HG03039 (cell line): Measurements from ENCODE around the gene DHX29.
"Not testable (repeated sequence)": the region's sequence is repeated elsewhere in the genome, so short reads cannot be mapped to it uniquely, and the experiment has no call there.

Experiments
- ATAC-seq: cut with Tn5 transposase; IDR thresholded peaks from one replicate; pipeline ENCODE4 v1.9.1; 2021; ENCODE audit warnings: mild to moderate bottlenecking, moderate library complexity; ENCODE audit not compliant: unreplicated experiment

The DHX29 gene

DNA sequence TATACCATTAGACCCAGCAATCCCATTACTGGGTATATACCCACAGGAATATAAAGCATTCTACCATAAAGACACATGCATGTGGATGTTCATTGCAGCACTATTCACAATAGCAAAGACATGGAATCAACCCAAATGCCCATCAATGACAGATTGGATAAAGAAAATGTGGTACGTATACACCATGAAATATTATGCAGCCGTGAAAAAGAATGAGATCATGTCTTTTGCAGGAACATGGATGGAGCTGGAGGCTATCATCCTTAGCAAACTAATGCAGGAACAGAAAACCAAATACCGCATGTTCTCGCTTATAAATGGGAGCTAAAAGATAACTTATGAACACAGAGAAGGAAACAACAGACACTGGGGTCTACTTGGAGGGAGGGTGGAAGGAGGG is 10.7 kb upstream of the DHX29 start:
- not testable (repeated sequence) for ATAC-seq

DNA sequence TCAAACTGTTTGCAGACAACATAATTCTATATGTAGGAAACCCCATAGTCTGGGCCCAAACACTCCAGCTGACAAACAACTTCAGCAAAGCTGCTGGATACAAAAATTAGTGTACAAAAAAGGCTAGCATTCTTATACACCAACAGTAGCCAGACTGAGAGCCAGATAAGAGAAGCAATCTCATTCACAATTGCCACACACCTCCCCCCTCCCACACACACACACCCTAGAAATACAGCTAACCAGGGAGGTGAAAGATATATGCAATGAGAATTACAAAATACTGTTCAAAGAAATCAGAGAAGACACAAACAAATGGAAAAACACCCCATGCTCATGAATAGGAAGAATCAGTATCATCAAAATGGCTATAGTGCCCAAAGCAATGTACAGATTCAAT is 9.3 kb upstream of the DHX29 start:
- ATAC-seq = no peak

DNA sequence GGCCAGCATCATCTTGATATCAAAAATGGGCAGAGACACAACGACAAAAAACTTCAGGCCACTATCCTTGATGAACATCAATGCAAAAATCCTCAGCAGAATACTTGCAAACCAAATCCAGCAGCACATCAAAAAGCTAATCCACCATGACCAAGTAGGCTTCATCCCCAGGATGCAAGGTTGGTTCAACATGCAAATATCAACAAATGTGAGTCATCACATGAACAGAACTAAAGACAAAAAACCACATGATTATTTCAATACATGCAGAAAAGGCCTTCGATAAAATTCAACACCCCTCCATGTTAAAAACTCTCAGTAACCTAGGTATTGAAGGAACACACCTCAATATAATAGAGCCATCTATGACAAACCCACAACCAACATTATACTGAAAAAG is 8.8 kb upstream of the DHX29 start:
- ATAC-seq = no peak

- ATAC-seq = no peak
Measured at GRCh38 chr5:55313870-55314617, 6.5 kb upstream of the DHX29 start.

DNA sequence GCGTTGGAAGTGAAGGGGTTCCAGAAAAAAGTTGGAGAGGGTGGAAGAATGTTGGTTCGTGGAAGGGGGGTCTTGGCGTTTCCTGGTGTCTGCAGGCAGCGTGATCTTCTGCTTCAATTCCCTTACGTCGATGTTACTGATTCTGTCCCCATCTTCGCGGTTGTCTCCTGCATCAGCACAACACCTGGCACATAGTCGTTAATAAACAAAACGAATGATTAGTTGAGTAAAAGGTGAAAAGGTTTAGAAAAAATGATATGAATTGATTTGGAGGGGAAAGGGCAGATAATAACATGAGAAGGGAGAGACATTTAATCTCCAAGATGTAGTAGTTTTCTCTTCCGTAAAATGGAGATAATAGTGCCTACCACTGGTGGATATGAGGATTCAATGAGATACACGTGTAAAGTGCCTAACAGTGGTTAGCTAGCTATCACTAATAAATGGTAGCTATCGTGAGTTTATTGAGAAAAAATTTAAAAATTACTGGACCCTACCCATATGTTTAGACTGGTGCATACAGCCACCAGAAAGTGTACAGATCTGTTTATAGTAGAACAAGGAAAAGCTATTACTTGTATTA is 851 bp upstream of the DHX29 start:
- ATAC-seq = no peak

- ATAC-seq = peak; percentile 4
Measured at GRCh38 chr5:55306641-55307382, 682 bp downstream of the DHX29 start.

- ATAC-seq = no peak
Measured at GRCh38 chr5:55305345-55305744, 2.1 kb downstream of the DHX29 start.

DNA sequence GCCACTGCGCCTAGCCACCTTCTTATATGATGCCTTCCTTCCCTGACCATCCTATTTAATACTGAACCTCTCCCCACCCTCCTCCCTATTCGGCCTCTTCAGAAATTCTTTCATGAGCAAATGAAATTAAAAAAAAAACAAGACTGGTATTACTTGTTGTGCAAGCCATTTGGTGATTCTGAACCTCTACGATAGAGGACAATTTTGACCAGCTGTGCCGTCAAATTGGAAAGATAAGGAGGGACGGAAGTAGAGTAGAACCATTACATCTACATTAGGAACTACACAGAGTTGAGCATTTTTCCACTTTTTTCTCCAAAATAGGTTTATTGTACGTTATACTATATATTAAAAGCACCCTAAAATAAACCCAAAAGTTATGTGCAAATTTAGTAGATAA is 2.9 kb downstream of the DHX29 start:
- ATAC-seq = no peak

- ATAC-seq = no peak
Measured at GRCh38 chr5:55303238-55303690, 4.2 kb downstream of the DHX29 start.

DNA sequence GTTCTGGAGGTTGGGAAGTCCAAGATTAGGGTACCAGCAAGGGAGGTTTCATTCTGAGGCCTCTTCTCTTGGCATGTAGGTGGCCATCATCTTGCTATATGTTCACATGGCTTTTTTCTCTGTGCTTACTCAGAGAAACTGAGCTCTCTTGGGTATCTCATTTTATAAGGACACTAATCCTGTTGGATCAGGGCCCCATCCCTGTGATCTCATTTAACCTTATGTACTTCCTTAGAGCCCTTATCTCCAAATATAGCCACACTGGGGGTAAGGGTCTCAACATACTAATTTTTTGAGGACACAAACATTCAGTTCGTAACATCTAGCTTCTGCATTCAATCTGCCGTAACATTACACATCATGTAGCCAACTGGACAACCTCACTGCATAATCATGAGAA is 6.6 kb downstream of the DHX29 start:
- ATAC-seq = no peak

- no peak for ATAC-seq
Measured at GRCh38 chr5:55294935-55295334, 12.6 kb downstream of the DHX29 start.

DNA sequence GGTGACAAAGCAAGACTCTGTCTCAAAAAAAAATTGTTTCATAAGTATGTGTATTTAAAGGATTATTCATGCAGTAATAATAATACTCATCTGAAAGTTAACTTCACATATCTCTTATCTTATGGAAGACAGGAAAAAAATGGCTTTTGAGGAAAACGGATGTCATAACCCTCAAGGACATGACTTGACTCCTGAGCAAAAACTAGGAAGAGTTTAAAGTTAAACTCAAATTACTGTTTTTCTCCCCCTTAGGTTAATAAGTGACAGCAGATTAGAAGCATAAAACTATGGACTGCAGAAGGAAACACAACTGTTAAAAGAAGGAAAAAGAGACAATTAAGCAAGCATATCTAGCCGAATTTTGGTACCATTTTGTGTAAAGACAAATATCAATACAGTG is 16.5 kb downstream of the DHX29 start:
- ATAC-seq = no peak

DNA sequence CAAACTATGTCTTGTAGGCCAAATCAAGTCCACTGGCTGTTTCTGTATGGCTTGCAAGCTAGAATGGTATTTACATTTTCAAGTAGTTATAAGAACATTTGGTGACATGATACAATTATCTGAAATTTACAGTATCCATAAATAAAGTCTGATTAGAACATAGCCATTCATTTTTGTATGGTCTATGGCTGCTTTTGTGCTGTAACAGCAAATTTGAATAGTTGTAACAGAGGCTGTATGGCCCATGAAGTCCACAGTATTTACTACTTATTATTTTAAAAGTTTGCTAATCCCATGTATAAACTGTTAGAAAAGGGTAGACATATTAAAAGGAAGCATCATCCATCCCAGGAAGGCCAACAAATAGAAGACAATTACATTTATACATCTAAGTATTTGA is 17.7 kb downstream of the DHX29 start:
- ATAC-seq = no peak

DNA sequence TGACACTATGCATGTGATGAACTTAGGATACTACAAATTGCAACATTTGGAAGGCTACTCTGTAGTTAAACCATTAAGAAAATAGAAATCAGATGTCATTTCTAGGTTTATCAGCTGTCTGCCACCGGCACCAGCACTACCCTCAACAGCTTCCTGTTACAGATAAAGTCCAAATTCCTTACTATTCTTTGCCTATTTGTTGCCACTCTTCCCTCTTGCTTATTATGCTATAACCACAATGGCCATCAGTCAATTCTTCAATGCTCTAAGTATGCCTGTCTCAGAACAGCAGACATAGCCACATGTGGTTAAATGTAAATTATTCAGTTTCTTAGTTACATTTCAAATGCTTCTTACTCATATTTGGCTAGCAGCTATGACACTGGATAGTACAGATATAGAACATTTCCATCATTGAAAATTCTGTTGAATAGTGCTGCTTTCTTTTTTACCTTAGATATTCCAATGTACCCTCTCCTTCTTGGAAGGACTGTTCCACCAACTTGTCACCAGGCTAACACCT is 21.0 kb downstream of the DHX29 start:
- no peak for ATAC-seq

- ATAC-seq = no peak
Measured at GRCh38 chr5:55278778-55279177, 28.7 kb downstream of the DHX29 start.

GRCh38 chr5:55276771-55277170 is 30.7 kb downstream of the DHX29 start:
- no peak for ATAC-seq

GRCh38 chr5:55258339-55258738 is 49.2 kb downstream of the DHX29 start:
- no peak for ATAC-seq

DNA sequence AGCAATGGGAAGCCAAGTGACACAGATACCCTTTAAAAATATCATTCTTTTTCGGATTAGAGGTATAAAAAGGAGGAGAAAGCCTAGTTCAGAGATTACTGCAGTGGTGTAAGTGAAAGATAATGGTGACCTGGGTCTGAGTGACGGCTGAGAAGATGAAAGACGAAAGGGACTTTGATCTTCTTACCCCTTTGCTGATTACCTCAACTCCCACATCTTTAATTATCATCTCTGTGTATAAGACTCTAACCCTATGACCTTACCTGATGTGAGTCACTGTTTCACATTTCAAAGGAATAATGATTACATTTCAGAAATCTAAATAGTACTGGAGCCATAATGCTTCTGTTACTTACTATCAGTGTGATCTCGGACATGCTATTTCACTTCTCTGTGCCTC is 52.7 kb downstream of the DHX29 start:
- no peak for ATAC-seq

DNA sequence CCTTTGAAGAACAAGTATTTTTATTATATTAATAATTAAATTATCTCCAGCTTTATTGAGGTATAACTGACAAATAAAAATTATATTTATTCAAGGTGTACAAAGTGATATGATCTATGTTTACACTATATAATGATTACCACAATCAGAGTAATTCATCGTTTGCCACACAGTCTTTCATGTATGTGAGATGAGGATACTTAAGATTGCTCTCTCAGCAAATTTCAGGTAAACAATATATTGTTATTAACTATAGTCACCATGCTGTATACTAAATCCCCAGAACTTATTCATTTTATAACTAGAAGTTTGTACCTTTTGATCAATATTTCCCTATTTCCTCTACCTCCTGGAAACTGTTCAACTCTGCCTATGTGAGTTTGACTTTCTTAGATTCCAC is 57.4 kb downstream of the DHX29 start:
- no peak for ATAC-seq

- no peak for ATAC-seq
Measured at GRCh38 chr5:55241746-55242145, 65.7 kb downstream of the DHX29 start.

- ATAC-seq = no peak
Measured at GRCh38 chr5:55236800-55237199, 70.7 kb downstream of the DHX29 start.
